Panc1 (cell line): ENCODE measurements around the gene GRIK4. TPM values are rescaled to one million over a fixed set of nuclear protein-coding genes. Genes with fewer than 3 reads are reported as not detected.

ENCODE experiments used
- ATAC-seq: fragments of 200-7000 bp; cut with Tn5 transposase; 2 replicates; pipeline ENCODE4 v1.9.1; 2020; ENCODE audit warnings: mild to moderate bottlenecking, moderate library complexity
- BruUV-seq: library from RNA; stranded (reverse); fragments of 400-500 nt; replicated peaks from 2 replicates; lab custom pipeline; 2021; lab: Mats Ljungman, UMichigan
- CTCF ChIA-PET: fragments of 300-600 bp; sonication (Branson Sonifier 250); formaldehyde crosslinking; loops from one replicate; lab custom pipeline; 2022; ENCODE audit warnings: antibody characterized with exemption; lab: Charles Lee
- POLR2A ChIA-PET: fragments of 300-600 bp; sonication (Branson Sonifier 250); formaldehyde crosslinking; loops from one replicate; lab custom pipeline; 2022; ENCODE audit warnings: antibody characterized with exemption; lab: Charles Lee
- DNase-seq: peaks from one replicate; pipeline ENCODE4 v3.0.0-alpha.2; 2010; ENCODE audit warnings: low read depth, low spot score
- H3K27ac ChIP-seq: 2 replicates; pipeline ENCODE4 v1.5.1; 2011; ENCODE audit warnings: mild to moderate bottlenecking, low read length, inconsistent platforms
- H3K27me3 ChIP-seq: fragments of 200-500 bp; sonication (Bioruptor generic); 2 replicates; pipeline ENCODE4 v1.6.0; 2014; ENCODE audit warnings: low read length, inconsistent platforms; ENCODE audit not compliant: control insufficient read depth, insufficient read depth
- H3K36me3 ChIP-seq: fragments of 200-500 bp; sonication (Bioruptor generic); 2 replicates; pipeline ENCODE4 v1.5.1; 2014; ENCODE audit warnings: inconsistent platforms, mild to moderate bottlenecking, low read length, moderate library complexity; ENCODE audit not compliant: control insufficient read depth, insufficient read depth
- H3K4me1 ChIP-seq: 2 replicates; pipeline ENCODE4 v1.5.1; 2011; ENCODE audit warnings: inconsistent platforms, mild to moderate bottlenecking, low read length, moderate library complexity; ENCODE audit not compliant: control insufficient read depth, insufficient read depth
- H3K4me3 ChIP-seq, 2 experiments: 2 replicates each; pipeline ENCODE4 v1.5.1; 2011 to 2012; ENCODE audit warnings: low read depth in 2 of 2, low read length in 2 of 2, mild to moderate bottlenecking in 2 of 2, inconsistent platforms in 1 of 2, moderate library complexity in 1 of 2
- H3K9me3 ChIP-seq: fragments of 200-500 bp; sonication (Bioruptor generic); 2 replicates; pipeline ENCODE4 v1.5.1; 2014; ENCODE audit warnings: low read depth, mild to moderate bottlenecking, inconsistent platforms, low read length, moderate library complexity; ENCODE audit not compliant: control insufficient read depth, insufficient read depth
- POLR2AphosphoS5 ChIP-seq: IDR thresholded peaks from 2 replicates; pipeline ENCODE4 v1.6.1; 2012; ENCODE audit warnings: mild to moderate bottlenecking, low read depth, low read length, moderate library complexity
- SIN3A ChIP-seq: IDR thresholded peaks from 2 replicates; pipeline ENCODE4 v1.6.1; 2012; ENCODE audit warnings: low read depth, mild to moderate bottlenecking, low read length, moderate library complexity, borderline replicate concordance; ENCODE audit not compliant: insufficient read depth
- TCF7L2 ChIP-seq: IDR thresholded peaks from 2 replicates; pipeline ENCODE4 v1.6.1; 2011; ENCODE audit warnings: mild to moderate bottlenecking, low read depth, low read length, inconsistent platforms
- in situ Hi-C: cut with HindIII; loops from 2 replicates; pipeline ENCODE4 v1.10.0; 2016; ENCODE audit warnings: low sequenced_read_pairs, low pct_unique_long_range_greater_than_20kb
- intact Hi-C: fragments of 100-400 bp; cut with micrococcal nuclease; formaldehyde crosslinking; loops from one replicate; pipeline ENCODE4 v1.10.0; 2022; ENCODE audit not compliant: unreplicated experiment
- total RNA-seq: library from RNA; stranded (reverse); gene quantifications from one replicate; pipeline ENCODE4 v1.2.1, GENCODE V29; 2021; ENCODE audit not compliant: unreplicated experiment
- TF ChIP-seq, protein P1 (sequence below): fragments of 450-650 bp; IDR thresholded peaks from 2 replicates; pipeline ENCODE4 v1.5.1; 2017; ENCODE audit warnings: mild to moderate bottlenecking
- TF ChIP-seq, protein P2 (sequence below), 2 experiments: IDR thresholded peaks; 2 replicates each; pipeline ENCODE4 v1.6.1; 2011 to 2012; ENCODE audit warnings: low read depth in 2 of 2, control low read depth in 1 of 2, low read length in 1 of 2, mild to moderate bottlenecking in 1 of 2, moderate library complexity in 1 of 2; ENCODE audit not compliant: insufficient read depth in 1 of 2

Gene GRIK4
- total RNA-seq, 1 experiment from 2014 or later = 0.62 TPM

DNA sequence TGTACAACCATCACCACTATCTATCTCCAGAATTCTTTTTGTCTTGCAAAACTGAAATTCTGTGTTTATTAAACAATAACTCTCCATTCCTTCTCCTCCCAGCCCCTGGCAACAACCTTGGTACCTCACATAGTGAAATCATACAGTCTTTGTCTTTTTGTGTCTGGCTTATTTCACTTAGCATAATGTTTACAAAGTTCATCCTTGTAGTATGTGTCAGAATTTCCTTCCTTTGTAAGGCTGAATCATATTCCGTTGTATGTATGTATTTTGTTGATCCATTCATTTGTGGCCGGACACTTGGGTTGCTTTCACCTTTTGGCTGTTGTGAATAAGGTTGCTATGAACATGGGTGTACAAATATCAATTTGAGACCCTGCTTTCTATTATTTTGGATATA lies 268.7 kb downstream of the GRIK4 start:
- ChIA-PET CTCF (no interaction called here), POLR2A (no interaction called here)
- BruUV-seq = no TSS peak
- peaks cover 9% of the 10 kb centered on the region for H3K27me3 ChIP-seq
- TF ChIP-seq POLR2AphosphoS5 (no peak), SIN3A (no peak), TCF7L2 (no peak)
- TF ChIP-seq, protein P1, sequence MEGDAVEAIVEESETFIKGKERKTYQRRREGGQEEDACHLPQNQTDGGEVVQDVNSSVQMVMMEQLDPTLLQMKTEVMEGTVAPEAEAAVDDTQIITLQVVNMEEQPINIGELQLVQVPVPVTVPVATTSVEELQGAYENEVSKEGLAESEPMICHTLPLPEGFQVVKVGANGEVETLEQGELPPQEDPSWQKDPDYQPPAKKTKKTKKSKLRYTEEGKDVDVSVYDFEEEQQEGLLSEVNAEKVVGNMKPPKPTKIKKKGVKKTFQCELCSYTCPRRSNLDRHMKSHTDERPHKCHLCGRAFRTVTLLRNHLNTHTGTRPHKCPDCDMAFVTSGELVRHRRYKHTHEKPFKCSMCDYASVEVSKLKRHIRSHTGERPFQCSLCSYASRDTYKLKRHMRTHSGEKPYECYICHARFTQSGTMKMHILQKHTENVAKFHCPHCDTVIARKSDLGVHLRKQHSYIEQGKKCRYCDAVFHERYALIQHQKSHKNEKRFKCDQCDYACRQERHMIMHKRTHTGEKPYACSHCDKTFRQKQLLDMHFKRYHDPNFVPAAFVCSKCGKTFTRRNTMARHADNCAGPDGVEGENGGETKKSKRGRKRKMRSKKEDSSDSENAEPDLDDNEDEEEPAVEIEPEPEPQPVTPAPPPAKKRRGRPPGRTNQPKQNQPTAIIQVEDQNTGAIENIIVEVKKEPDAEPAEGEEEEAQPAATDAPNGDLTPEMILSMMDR = no peak
- TF ChIP-seq, protein P2, sequence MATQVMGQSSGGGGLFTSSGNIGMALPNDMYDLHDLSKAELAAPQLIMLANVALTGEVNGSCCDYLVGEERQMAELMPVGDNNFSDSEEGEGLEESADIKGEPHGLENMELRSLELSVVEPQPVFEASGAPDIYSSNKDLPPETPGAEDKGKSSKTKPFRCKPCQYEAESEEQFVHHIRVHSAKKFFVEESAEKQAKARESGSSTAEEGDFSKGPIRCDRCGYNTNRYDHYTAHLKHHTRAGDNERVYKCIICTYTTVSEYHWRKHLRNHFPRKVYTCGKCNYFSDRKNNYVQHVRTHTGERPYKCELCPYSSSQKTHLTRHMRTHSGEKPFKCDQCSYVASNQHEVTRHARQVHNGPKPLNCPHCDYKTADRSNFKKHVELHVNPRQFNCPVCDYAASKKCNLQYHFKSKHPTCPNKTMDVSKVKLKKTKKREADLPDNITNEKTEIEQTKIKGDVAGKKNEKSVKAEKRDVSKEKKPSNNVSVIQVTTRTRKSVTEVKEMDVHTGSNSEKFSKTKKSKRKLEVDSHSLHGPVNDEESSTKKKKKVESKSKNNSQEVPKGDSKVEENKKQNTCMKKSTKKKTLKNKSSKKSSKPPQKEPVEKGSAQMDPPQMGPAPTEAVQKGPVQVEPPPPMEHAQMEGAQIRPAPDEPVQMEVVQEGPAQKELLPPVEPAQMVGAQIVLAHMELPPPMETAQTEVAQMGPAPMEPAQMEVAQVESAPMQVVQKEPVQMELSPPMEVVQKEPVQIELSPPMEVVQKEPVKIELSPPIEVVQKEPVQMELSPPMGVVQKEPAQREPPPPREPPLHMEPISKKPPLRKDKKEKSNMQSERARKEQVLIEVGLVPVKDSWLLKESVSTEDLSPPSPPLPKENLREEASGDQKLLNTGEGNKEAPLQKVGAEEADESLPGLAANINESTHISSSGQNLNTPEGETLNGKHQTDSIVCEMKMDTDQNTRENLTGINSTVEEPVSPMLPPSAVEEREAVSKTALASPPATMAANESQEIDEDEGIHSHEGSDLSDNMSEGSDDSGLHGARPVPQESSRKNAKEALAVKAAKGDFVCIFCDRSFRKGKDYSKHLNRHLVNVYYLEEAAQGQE (IDR thresholded peaks at IDR 0.05; ENCODE audit: insufficient read depth in 1 of 2, low read depth in 2 of 2, low read length in 1 of 2) = no peak
- no peaks in the 10 kb centered on the region for H3K36me3 ChIP-seq
- no peak for ATAC-seq
- DNase-seq = peak; percentile 24
- no peak overlapping the region for H3K4me3 ChIP-seq
- H3K4me1 ChIP-seq = no peaks in the 10 kb centered on the region
- in situ Hi-C loops = no loop called here
- no peak overlapping the region for H3K27ac ChIP-seq
- H3K9me3 ChIP-seq = no peaks in the 10 kb centered on the region
- intact Hi-C loops = no loop called here

DNA sequence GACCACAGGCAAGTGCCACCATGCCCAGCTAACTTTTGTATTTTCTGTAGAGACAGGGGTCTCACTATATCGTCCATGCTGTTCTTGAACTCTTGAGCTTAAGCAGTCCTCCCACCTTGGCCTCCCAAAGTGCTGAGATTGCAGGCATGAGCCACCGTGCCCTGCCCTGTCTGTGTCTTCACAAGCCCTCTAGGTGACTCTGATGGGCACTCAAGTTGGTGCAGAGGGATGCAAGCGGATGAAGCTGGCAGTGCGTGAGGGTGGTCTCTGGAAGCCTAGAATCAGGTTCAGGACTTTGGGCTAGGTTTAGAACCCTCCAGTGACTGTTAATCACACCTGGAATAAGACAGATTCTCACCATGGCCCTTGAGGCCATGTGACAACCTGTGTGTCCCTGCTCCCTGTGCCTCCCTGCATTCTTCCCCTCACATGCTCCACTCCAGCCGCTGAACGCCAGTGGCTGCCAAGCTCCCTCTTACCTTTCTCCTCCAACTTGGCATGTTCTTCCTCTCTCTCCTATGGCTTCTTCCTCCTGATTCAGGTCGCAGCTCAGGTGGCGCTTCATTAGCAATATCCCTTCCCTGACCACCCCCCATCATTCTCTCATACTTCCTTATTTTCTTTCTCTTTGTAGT lies 270.1 kb downstream of the GRIK4 start:
- no peak overlapping the region for H3K27ac ChIP-seq
- peaks cover 9% of the 10 kb centered on the region for H3K27me3 ChIP-seq
- BruUV-seq = no TSS peak
- no peak overlapping the region for H3K4me3 ChIP-seq
- no peaks in the 10 kb centered on the region for H3K36me3 ChIP-seq
- ATAC-seq = no peak
- no peaks in the 10 kb centered on the region for H3K9me3 ChIP-seq
- ChIA-PET POLR2A (no interaction called here), CTCF (no interaction called here)
- intact Hi-C loops = no loop called here
- no peak for TF ChIP-seq TCF7L2
- TF ChIP-seq, protein P2 (IDR thresholded peaks at IDR 0.05; ENCODE audit: insufficient read depth in 1 of 2, low read depth in 2 of 2, low read length in 1 of 2) = no peak
- TF ChIP-seq SIN3A = no peak
- TF ChIP-seq, protein P1 = no peak
- no peak for TF ChIP-seq POLR2AphosphoS5
- in situ Hi-C loops = no loop called here
- no peaks in the 10 kb centered on the region for H3K4me1 ChIP-seq
- no peak for DNase-seq
